Measurements from ENCODE around the gene DGKI.

Gene DGKI

DNA sequence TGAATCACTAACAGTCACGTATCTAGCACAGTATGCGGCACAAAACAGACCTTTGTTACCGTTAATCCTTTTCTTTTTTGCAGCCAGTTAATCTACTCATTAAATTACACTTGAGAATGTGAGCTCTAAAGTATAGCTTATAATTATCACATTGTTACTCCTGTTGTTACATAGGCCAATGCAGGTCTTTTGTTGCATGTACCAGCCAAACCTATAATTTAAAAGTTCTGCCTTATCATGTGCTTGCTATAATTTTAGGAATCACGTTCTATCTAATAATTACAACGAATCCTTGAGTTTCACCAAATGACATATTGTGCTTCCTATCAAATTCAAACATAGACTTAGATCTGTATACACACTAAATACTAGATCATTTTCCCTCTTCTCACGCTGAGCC, 245.1 kb downstream of the DGKI start:
- DNase-seq, result no peak

DNA sequence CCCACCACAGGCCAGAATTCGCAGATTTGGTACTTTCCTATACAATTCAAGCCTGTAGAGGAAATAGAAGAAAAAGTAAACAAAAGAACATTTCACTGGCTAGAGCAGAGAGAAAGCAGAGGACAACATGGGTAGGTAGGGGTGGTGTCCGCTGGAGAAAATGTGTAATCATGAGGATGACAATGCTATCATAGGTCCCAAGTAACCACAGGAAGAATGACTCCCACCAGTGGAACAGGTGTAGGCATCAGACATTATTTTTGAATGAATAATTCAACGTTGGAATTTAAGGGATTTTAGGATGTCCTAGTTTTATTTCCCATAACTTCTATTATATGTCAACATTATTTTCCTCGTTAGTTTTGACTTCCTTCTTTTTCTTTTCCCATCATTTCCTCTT, 248.9 kb downstream of the DGKI start:
- no peak for DNase-seq

DNA sequence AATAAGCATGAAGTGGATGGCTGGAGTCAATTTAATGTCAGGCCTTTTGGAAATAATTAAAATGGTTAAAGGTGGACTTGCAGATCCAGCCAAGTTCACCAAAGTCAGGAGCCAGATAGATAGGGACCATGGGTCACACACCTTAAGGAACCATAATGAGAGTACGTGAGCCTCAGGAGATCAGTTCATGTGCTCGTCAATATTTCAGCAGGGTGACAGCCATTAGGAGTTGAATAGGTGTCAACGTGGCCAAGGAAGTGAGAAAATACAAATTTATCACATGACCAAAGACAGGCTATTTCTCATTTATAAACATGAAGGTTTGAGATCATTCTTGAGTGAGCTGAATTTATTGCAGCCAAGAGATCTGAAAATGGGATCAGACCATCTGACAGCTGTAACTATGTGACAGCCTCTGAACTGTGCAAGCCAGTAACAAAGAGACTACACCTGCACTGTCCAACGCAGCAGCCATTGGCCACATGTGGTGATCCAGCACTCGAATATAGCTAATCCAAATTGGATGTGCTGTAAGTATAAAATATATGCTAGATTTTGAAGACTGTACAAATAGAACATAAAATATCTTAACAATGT, 253.6 kb downstream of the DGKI start:
- DNase-seq, result no peak

DNA sequence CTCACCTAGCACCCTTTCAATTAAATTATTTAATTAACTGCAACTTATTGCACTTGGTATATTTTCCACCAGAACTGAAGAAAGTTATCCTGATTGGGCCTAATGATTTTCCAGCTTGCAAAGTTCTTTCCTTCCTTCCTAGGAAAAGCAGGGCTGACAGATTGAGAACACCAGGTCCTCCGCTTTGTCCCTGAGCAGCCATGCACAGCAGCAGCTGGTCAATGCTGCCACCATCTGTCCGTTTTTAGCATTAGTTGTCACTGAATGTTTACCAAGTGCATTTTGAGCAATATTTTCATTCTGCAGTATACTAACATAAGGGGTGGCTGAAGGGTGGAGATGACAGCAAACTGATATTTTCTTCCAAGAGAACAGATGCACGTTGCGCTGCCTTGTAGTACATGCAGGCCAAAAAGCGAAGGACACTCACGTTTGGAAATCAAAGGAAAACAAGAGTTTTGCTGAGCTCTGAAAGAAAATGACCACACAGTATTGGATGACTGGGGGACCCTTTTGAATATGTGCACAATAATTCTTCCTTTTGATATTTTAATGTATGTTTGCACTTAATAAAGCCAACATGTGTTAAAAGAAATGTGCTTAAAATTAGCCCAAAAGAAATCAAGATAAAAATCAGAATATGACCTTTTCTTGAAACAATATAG, 254.4 kb downstream of the DGKI start:
- peak in 39 of 51 donors; percentile 3 to 77 (median 43) for DNase-seq

DNA sequence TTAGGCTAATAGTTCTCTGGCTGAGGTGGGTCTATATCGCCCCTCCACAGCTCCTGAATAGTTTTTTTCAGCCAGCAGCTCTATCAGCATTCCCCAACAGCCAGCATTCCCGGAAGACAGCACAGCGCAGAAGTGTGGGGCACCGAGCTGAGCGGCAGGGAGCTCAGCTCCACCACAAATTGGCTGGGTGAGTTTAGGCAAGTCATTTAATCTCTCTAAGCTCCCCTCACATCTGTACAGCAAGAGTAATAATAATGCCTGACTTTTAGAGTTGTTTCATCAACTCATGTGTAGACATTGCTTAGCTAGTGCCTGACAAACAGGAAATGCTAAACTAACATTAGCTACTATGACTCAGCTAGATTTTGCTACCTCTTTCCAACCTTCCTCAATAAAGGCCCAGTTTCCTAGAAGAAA, 255.3 kb downstream of the DGKI start:
- DNase-seq, result peak in 1 of 51 donors; percentile 22

DNA sequence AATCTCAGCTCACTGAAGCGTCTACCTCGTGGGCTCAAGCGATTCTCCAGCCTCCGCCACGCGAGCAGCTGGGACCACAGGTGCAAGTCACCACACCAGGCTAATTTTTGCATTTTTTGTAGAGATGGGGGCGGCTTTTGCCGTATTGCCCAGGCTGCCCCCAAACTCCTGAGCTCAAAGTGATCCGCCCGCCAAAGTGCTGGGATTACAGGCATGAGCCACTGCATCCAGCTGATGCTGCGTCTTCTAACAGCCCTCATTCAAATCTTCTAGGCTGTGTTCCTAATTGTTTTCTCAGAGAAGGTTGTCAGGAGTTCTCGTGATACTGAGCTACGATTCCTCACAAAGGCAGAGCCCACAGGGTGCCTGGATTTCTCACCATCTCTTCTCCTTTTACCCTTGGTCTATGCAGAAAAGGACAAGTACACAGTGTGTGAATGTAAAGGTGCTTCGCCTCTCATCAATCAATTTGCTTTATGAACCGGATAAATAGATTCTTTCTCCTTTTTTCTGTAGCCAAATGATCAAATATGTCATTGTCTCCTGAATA, 255.9 kb downstream of the DGKI start:
- DNase-seq, result peak in 1 of 51 donors; percentile 3

DNA sequence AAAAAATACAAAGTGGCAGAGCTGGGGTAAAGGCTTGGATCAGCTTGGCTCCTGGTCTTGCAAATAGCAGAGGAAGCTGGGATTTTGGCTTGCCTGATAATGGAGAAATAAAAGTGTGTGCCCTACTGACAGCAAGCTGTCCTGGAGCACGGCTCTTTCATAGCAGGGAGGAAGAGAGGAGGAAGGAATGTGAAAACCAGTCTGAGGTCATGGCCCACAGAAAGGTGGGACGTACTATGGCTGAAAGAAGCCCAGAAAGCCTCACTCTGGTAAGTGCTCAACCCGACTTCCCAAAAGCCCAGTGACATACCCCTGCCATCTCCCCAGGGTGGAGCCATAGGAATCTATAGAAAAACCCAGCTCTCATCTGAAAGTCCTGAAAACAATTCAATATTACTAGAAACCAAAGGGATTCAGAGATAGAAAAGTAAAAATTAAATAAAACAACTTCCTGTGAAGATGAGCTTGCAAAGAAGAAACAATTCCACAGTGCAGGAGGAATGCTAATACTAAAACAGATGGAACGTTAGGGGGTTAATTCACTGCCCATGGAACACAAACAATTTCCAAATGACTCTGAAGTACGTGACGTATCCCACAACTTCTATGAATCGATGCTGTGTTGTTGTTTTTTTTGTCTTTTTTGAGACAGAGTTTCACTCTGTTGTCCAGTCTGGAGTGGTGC, 256.6 kb downstream of the DGKI start:
- peak in 1 of 51 donors; percentile 2 for DNase-seq

DNA sequence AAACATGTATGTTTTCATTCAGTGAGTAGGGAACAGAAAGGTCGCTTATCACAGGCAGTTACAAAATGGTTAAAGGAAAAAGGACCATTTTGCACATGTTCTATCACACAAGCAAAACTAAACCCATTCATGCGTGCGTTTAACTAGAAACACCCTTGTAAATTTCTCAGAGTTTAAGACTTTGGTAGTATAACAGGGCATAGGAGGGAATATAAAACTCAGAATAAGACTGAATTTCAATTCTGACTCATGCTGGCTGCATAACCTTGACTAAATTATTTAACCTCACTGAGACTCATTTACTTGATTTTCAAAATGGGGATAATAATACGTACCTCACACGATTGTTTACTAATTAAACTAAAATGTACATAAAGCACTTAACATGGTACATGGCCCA, 259.4 kb downstream of the DGKI start:
- DNase-seq, result no peak

DNA sequence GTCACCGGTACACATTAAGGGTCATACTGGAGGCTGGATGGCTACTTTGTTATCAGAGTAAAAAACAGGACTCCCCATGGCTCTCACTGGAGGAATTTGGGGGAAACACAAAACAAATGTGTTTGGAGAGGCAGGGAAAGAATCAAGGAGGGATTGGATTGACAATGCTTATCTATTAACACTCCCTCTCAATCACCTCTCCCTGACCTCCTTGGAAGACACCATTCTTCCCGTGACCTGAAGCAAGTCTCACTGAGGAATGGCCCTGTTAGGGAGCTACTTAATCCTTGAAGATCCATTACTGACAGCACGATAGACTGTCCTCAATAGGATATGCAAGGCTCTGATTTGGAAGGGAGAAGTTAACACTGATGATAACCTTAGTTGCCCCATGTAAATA, 261.2 kb downstream of the DGKI start:
- DNase-seq, result no peak

DNA sequence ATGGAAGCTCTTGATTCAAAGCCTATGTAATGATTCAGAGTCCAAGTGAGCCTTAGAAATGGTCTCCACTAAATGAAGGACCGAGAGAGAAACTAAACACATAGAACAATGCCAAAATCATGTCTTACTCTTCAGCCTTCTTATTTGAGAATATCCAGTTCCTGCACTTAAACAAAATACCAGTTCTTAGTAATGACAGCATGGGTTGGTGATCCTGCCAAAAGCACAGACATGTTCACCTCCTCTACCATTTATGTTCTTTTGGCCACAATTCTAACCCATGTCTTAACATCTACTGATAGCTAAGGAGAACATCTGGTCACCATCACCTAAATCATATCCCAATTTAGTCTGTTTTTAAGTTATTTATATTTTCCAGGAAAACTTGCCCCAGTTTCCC, 263.6 kb downstream of the DGKI start:
- no peak for DNase-seq

DNA sequence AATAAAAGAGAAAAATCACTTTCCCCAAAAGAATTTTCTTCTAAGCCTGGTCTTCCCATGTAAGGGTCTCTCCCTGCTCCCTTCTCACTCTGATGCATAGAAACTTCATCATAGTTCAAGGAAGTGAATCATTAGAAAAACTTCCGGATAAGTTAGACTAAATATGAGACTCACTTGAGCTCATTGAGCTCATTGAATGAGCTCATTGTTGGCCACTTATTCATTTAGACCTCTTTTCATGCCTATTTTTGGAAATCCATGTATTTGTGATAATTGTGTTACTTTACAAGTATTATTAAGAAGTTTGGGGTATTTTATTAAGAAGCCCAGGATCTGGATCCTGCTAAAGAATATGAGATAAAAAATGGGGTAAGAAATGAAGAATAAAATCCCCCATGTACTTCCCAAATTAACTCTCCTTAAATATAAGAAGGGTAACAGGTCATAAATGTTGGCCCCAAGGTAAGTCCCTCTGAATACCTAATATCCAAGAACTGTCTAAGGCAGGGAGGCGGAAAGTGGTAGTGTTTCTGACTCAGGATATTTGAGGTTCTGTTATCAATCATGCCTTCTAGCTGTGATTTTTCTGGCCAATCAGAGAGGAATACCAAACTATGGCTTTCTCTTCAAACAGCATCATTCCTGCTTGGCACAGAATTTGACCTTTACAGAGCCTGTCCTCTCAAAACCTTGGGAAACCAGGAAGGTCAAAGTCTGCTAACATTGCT, 266.7 kb downstream of the DGKI start:
- no peak for DNase-seq

DNA sequence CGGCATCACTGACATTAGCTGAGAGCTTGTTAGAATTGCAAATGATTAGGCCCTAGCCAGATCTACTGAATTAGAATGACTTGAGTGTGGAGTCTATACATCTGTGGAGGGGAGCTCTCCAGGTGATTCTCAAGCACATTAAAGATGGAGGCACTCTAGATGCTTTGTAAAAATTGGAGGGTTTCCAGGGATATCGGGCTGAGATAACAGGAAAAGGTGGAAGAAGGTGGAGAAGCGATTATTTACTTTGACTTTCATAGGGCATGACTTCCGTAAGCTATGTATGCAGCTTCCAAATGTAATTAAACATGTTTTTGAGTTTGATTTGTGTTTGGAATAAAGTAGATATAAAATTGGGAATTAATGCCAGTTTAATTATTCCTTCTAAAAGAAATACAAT, 268.2 kb downstream of the DGKI start:
- DNase-seq, result no peak

DNA sequence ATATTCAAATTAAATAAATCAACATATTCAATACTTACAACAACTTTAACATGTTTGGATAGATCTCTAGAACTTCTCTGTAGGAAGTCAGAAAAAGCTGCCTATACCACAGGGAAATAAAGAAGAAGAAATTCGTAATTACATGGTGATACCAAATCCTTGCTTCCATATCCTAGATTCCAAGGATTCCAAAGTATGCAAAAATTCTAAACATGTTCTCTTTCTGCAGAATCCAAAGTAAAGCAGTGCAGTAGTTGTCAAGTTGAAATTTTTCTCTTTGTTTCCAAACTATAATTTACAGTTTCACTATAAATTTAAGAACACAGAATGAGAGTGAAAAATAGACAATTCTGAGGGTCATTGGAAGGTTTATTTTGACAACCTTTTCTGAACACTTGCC, 269.6 kb downstream of the DGKI start:
- DNase-seq, result no peak

DNA sequence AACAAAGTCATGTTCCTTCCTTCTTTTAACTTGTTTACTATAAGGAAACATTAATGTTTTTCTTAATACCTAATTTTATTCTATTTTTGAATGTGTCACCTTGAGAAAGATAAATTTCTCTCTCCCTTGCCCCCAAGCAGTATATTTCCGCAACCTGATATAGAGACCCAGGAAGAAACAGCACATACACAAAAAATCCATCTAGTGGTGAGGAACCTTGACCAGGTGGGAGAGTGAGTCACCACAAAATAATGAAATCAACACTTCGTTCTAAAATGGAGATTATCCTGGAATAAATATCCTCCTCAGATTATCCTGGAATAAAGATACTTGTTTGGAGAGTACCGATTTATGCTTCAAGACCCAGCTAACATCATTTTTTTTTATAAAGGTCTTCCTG, 270.3 kb downstream of the DGKI start:
- DNase-seq, result no peak

DNA sequence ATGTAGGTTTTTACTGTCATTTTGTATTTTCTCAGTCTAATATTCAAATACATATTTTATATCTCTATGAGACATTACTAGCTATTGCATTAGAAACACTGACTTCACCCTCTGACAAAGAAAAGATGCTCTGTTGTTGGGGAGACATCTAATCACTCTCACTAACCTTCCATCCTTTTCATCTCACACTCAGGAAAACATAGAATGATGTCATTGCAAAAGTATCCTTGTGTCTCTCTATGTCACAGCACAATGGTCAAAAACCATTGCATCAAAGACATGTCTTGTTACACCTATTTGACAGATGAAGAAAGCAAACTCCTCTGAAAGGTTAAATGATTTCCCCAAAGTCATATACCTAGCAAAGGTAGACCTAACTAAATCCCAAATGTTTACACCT, 272.0 kb downstream of the DGKI start:
- no peak for DNase-seq

DNA sequence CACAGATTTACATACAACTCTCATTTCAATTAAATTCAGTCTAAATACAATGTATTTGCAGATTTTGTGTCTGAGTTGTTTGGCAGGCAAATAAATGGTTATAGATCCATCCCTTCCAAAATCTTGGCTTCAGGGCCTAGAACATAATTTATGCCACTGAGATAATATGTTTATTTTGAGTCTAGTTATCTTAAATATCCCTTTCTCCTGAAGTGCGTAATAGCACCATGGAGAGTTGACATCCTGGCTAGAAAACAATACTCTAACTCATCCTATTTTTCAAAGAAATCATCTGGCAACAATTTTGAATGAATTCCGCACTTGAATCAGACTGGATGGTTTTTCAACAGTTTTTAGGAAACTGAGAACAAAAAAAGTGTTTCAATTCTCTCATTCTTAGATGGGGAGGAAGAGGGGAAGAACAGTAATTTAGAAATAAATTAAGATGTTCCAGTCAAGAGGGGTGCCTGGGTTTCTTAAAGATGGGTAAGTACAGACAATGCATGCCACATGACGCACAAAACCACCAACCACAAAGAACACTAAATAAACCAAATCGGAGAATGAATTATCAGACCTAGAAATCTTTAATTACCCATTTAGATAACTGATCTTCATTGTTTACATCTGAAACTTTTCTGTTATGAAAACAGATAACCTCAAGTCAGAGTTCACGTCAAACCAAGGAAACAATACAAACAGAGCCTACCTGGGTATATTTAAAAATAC, 274.6 kb downstream of the DGKI start:
- DNase-seq, result no peak

DNA sequence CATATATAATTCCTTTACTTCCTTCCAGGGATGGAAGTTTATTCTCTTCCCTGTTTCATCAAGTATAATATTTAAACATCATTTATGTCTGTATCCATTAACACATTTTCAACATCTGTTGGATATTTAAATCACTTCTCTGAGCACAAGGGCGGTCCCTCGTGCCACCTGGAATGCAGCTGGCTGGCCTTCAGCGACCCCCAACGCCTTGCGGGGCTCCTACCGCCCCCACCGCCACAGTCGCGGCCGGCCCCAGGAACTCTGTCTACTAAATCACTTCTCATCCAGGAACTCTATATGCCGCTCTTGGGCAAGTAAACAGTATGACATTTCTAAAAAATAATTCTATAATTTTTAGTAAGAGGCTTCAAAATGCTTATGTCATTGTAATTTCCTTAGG, 282.1 kb downstream of the DGKI start:
- no peak for DNase-seq

DNA sequence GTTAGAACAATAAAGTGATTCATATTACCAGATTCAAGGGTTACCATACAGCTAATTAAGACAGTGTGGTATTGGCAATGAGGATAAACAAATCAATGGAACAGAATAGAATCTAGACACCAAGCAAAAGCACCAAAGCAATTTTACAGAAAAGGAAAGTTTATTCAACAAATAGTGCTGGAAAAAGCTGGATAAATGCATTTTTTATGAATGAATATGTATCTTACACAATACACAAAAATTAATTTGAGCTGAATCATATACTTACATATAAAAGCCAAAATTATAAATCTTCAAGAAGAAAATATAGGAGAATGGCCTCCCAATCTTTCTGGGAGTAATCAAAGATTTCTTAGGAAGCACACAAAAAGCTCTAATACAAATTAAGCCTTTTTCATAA, 282.8 kb downstream of the DGKI start:
- DNase-seq, result no peak

DNA sequence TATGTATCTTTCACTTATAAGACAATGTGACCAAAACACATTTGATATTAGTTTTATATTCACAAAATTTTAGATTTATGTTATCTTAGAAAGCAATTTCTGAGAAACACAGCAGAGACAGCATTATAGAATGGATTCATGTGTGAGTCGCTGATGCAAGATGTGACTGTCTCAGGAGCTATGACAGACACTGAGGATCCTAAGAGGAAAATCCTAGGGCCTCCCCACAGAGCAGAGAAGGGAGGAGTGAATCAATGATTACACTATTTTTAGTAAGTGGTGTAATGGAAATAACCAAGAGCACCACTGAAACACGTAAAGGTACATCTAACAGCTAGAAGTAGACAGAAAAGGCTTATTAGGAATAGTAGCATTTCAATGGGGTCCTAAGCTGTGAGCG, 299.3 kb downstream of the DGKI start:
- no peak for DNase-seq

DNA sequence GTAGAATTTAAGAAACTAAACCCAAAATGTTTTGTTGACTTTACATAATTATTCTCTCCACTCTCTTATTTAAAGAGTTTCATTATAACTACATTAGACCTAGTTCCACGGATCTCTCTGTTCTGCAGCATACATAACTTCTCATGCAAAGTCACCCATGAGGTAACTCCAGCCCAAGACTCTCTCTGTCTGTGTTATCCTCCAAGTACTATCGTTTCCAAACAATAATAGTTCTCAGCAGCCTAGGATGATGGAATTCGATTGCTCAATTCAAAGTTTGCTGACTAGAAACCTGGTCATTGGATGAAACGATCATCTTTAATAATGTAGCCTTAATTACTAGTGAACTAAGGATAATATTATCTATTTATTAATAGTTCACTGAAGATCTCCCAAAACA, 300.1 kb downstream of the DGKI start:
- no peak for DNase-seq

DNA sequence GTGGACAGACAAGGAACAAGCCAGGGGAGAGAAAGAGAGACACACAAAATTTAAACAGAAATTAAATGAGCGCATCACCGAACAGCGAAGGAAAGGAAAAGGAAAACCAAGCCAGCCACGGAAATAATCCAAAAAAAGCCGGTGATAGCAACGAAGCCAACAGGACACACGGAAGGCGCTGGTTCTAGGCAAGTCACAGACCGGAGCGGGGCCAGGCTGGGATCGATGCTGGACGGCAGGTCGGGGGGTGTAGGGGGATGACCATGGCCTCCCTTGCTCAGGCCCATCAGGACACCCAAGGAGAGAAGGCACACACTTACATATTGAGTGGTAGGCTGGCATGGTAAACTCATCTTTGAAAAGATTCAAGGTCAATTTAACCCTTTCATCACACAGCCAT, 300.8 kb downstream of the DGKI start:
- DNase-seq, result no peak

Data from hypothalamus (tissue), 51 donors.